ENCODE measurements around the gene C11orf16.
A peak's percentile ranks its signal among the peaks of the same experiment; 100 is the strongest.
"Not testable (repeated sequence)": the region's sequence is repeated elsewhere in the genome, so short reads cannot be mapped to it uniquely, and the experiment has no call there.

The C11orf16 gene

DNA sequence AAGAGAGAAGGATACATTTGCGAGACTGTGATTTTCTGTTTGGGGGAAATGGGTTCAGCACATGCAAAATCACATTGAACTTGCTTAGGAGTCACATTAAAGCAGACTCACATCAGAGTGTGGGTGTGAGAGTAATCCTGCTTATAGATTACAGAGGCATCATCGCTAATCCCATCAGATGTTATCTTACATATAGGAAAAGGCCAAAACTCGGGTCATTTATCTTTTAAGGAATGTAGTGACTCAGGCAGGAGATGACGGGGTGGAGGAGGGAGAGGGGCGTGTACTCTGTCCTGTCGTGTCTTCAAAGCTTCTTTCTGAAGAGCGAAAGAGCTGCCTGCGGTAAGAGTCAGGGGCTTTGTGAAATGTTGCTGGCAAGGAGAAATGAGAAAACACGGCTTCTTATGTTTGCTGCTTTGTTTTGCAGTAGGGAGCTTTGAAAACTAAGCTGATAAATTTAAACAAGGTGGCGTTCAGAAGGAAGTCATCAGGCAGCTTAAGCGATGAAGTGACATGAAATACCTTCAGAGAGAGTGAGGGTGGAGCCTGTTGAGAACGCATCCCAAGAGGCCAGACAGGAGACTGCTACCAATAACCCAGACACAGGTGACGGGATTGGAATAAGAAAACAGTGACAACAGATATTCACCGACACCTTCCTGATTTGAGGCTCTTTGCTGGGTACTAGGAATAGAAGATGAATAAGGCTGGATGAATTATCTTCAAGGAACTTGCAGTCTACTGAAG, 2.2 kb upstream of the C11orf16 start:
- DNase-seq = no peak

DNA sequence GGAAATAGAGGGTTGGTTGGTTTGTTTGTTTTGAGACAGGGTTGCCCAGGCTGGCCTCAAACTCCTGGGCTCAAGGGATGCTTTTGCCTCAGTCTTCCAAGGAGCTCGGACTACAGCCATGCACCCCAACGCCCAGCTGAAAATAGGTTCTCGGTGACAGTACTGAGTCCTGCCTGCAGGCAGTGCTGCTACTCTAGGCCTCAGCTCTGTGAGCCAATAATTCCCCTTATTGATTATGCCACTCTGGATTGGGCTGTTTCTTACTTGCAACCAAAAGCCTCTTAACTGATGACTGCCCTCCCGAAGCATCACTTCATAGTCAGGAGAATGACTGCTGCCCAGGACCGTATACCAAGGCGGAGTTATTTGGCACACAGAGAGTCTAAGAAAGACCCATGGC, 1.2 kb upstream of the C11orf16 start:
- no peak for DNase-seq

DNA sequence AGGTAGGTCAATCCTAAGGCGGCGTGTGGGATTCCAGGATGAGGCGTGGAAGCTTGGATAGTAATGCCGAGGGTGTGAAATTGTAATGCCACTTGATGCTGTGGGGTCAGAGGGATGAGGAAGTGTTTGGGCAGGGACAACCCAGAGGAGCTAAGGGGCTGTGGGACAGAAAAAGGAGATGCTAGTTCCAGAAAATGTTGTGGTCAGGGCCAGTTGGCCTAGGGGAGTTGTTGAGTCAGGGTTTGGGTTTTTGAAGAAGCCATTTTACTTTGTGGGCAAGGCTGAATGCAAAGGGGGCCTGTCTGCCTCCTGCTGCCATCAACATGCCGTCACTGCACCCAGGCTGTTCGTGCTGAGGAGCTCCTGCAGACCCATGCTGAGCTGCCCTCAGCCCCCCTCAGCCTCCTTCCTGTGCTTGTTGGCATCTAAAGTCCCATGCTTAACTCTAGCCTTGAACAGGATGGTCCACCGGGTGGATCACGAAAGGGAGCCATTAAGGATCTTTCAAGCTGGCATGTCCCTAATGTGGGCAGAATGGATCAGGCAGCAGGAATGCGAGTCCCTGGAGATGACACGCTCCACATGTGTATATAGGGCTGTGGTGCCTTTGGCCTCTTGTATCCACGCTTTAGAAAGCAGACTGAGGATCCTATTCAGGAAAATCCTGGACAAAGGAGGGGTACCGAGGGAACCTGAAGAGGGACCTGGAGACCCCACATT, 2.1 kb downstream of the C11orf16 start:
- DNase-seq = no peak

DNA sequence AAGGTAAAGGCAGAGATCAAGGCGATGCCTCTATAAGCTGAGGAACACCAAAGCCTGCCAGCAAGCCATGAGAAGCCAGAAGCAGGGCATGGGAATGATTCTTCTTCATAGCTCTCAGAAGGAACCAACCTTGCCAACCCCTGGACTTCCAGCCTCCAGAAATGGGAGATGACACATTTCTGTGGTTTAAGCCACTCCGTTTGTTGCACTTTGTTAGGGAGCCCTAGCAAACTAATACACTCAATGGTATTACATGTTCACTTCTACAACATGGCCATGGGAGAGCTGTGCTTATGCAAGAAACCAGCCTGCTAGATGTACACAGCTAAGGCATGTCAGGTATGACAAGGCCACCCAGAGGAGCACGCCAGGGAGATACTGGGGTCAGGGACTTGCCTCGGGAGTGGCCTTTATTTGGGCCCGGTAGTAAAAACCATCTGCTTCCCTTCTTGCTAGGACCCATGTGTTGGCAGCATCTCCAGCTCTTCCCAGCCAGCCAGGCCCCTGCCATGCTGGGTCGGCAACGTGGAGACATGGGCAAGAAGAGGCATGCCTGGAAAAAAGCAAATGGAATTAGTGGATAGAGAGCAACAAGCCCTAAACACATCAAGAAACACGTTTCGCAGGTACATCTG, 3.6 kb downstream of the C11orf16 start:
- DNase-seq = no peak

DNA sequence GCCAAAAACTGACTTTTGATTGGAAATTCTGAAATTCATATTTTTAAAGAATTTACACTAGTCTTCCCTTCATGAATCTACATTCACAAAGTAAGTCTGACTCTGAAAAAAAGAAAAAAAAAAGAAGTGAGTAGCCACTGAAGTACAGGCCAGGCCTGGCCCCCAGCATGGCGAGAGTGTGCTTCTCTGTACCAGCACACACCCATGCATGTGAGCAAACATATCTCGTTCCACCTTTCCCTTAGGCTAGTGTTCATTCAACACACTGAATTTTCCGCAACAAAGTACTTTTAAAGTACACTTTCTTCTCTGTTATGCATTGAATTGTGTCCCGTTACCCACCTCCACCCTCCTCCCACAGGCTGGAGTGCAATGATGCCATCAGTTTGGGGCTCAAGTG, 4.5 kb downstream of the C11orf16 start:
- DNase-seq = no peak

DNA sequence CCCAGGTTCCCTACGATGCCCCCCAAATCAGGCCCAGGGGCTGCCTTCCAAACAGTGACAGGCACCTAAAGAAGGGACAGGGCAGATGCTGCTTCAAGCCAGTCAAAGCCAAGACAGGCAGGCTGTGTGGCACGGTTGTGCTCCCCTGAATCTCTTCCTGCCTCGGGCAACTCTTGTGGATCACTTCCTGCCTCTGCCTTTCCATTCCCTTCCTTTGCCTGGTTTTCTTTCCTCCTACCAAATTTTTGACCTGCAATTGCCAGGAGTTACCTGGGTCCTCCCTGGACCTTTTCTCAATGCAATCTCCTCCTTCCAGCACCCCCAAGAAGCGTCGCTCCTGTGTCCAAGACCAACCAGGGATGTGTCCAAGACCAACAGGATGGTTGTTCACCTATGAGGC, 5.5 kb downstream of the C11orf16 start:
- no peak for DNase-seq

DNA sequence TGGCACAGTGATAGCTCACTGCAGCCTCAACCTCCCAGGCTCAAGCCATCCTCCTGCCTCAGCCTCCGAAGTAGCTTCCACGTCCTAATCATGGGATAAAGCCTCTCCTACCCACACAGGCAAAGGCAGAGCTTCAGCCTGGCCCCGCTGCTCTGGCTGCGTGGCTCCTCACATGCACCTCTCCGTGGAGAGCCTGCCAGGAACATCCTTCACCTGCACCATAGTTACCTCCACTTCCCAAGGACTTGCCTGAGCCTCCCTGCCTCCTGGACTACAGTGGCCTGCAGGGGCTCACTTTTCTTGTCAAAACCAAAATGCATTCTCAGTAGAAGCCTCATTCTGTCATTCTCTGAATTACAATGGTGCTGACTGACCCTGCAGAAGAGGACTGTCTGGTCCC, 6.5 kb downstream of the C11orf16 start:
- no peak for DNase-seq

DNA sequence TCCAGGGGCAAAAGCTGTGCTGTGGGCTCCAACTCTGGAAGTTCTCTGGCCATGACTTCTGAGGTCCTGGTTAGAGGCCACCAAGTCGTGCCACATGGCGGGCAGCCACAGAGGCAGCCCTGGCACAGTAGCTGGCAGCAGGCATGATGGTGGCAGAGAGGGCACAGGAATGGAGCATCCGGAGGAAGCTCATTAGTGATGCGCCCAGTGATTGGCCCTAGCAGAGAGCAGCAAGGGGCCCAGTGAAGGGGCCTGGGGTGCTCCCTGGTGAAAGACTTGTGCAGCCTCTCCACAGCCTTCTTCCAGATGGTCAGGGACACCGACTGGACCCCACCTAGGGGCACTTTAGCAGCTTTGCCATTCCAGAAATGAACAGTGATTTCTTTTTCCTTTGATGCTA, 7.0 kb downstream of the C11orf16 start:
- DNase-seq = no peak

DNA sequence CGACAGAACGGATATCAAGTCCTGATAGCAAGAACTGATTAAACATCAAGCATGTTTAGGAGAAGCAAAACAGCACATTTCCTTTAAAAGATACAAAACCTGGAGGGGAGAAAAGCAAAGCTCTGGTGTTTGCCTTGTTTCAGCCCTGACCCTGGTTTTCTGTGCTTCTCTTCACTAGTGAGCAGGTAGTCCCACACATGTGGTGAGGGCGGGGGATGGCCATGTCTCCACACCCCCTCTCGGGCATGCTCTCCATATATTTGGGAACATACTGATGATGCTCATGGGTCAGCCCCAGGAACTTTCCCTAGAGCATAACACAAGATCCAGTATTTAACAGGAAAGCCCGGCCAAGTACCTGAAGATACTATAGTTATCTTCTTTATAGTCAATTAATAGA, 10.1 kb downstream of the C11orf16 start:
- DNase-seq = no peak

DNA sequence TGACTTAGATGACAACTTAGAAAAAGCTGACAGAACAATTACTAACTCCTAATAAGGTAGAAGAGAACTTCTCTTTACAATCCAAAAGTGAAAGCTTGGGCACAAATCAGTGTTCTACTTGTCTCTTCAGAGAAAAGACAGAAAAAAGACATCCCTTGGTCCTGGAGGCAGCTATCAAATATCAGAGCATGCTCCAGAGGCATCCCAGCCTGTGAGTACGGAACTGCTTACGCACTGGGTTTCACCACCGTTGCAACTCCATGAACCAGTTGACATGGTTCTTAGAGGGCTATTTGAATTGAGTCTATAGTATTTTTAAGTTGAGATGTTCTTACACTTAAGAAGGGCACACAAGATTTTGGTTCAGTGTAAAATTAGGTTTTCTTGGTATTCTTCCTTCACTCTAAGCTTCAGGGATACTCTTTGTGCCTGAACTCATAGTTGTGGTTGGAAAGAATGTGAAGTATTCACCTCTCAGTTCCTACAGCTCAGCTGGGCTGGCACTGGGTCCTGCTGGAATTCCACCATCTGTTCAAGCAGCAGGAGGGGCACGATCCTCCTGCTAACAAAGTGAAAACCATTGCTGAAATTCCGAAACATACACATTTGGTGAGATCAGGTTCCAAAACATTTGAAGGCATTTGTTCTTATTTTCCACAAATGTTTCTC, 15.5 kb downstream of the C11orf16 start:
- no peak for DNase-seq

DNA sequence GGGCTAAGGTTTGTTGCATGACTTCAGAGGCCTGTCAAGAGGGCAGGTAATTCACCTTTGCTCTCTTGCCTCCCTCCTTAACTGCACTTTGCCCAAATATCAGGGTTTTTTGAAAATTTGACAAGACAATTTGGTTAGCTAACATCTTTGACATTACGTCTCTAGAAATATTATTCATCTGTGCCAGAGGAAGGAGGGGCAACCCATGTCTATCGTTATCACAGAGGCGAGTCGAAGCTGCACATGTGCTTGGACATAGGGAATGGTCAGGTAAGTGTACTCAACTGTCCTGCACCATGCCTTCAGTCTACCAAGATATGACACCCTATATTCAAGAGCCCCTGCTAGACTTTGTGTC, 18.1 kb downstream of the C11orf16 start:
- no peak for DNase-seq

DNA sequence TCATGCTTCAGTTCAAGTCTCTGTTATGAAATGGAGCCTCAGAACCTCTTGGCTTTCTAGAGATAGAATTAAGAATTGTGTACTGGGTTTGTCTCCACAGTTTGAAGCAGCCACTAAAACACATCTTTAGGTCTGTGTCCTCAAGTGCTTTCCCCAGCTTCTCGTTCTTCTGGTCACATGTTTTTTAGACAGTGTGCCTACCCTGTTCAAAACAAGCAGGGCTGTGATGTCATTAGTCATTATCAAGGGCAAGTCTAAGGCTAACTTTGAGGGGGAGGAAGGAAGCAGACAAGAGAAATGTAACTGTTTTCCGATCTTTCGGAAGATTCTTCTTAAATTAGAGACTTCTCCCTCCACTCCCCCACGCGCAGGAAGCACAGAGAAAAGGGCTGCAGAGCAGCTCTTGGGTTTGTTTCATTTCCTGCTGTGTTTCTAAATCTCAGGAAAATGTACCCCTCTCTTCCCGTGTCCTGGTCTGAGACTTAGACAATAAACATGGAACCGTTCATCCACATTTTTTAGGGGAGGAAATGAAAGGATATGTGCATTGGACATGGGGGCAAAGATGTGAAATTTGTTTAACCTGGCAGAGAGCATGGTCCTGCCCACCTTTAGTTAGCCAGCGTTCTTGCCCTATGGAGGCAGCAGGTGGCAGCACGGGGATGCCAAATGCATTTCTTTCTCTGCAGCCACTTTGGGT, 18.6 kb downstream of the C11orf16 start:
- peak; percentile 62 to 64 for DNase-seq

DNA sequence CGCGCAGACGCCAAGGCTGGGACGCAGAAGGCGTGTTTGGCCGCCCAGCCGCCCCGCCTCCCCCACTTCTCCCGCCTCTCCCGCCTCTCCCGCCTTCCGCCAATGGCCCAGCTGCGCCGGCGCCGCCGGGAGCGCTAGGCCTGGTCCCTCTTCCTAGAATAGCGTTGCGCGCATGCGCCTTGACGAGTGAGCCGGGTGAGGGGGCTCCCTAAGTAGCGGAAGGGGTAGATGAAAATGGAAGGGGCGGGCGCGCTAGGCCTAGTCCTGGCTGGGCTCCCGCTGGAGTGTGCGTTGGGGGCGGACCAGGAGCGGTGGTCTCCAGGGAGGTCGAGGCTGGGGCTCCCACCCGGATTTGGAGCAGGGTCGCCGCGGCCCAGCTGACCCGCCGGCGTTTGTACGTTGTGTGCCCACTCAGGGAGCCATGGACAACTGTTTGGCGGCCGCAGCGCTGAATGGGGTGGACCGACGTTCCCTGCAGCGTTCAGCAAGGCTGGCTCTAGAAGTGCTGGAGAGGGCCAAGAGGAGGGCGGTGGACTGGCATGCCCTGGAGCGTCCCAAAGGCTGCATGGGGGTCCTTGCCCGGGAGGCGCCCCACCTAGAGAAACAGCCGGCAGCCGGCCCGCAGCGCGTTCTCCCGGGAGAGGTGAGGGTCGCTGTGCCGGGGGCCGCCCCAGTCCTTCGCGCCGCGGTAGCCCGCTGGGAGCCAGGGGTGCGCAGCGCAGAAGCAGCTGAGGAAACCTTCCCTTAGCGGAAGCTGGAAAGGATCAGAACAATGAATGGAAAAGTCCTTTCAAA, 21.5 kb downstream of the C11orf16 start, which contains the start of gene AKIP1:
AKIP1 (plus strand) TSS at position 161 of the 795 bp plus-strand sequence; CDS start at position 422, 261 bp downstream.
- peak; percentile 81 to 89 for DNase-seq

DNA sequence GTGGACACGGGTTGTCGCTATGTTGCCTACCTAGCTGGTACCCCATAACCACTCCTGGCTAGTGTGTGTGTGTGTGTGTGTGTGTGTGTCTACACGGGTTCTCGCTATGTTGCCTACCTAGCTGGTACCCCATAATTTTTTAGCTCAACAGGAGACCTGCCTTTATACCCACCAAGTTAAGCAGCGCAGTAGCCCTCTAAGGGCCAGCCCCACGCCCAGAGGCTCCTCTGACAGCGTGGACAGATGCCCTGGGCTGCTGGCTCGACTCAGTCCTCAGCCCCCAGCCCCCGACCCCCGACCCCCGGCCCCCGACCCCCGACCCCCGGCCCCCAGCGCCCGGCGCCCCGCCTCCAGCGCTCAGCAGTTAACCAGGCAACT, 22.1 kb downstream of the C11orf16 start:
- no peak for DNase-seq

DNA sequence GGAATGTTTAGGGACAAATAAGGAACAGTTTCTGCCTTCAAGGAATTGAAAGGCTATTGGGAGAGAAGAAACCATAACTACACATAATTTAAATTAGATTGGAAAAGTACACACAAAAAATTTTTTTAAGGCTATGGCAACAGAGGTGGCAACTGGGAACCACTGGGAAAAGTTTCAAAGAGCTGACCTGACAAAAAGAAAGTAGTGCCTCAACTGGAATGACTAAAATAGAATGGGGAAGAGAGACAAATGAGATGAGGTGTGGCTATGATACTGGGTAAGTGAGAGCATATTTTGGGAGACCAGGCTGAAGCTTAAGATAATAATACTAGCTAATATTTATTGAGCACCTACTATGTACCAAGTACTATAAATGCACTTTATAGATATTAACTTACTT, 24.6 kb downstream of the C11orf16 start:
- DNase-seq = no peak

DNA sequence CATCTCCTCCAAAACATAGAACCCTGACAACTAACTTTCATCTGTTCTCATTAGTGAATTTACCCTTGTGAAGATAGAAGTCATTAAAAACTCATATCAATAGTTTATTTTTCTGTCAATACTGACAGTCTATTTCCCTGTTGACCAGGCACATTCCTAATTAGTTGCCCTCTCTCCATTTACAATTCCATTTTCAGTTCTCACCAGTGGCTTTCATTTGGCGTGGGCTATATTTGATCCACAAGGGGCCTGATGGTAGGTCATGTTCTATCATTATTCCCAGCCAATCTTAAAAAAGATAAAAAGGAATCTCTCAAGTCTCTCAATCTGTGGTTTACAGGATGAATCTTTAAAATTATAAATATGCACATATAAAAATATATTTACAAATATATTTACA, 25.6 kb downstream of the C11orf16 start:
- no peak for DNase-seq

DNA sequence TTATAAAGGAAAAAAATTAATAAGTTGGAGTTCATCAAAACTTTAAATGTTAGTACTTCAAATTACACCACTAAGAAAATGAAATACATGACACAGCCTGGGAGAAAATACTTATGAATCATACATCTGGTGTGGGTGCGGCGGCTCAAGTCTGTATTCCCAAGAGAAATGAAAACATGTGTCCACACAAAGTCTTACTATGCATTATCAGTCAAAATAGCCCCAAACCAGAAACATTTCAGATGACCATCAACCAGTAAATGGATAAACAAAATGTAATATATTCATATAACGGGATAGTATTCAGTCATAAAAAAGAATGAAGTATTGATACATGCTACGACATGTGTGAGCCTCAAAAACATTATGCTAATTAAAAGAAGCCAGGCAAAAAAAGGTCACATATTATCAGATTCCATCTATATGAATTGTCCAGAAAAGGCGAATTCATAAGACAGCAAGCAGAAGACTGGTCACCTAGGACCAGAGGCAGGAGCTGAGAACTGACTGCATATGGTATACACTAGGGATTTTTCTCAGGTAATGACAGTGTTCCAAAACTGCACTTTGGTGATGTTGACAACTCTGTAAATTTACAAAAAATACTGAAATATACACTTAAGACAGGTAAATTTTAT, 27.1 kb downstream of the C11orf16 start:
- no peak for DNase-seq

DNA sequence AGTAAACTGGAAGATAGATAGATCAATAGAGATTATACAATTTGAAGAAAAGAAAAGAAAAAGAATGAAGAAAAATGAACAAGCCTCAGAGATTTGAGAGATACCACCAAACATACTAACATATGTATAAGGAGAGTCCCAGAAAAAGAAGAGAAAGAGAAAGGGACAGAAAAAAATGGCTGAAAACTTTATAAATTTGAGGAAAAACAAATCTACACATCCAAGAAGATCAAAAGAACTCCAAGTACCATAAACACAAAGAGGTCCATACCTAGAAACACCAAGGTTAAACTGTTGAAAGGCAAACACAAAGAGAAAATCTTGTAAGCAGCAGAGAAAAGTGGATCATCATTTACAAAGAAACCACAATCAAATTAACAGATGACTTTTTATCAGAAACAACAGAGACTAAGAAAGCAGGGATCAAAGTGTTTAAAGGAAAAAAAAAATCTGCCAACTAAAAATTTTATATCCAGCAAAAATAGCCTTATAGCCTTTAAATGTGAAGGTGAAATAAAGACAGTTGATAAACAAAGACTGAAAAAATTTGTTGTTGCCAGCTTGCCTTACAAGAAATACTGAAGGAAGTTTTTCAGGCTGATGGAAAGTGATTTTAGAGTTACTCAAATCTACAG, 33.5 kb downstream of the C11orf16 start:
- no peak for DNase-seq

DNA sequence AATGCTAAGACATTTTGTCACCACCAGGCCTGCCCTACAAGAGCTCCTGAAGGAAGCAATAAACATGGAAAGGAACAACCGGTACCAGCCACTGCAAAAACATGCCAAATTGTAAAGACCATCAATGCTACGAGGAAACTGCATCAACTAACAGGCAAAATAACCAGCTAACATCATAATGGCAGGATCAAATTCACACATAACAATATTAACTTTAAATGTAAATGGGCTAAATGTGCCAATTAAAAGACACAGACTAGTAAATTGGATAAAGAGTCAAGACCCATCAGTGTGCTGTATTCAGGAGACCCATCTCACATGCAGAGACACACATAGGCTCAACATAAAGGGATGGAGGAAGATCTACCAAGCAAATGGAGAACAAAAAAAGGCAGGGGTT, 41.6 kb downstream of the C11orf16 start:
- not testable (repeated sequence) for DNase-seq

DNA sequence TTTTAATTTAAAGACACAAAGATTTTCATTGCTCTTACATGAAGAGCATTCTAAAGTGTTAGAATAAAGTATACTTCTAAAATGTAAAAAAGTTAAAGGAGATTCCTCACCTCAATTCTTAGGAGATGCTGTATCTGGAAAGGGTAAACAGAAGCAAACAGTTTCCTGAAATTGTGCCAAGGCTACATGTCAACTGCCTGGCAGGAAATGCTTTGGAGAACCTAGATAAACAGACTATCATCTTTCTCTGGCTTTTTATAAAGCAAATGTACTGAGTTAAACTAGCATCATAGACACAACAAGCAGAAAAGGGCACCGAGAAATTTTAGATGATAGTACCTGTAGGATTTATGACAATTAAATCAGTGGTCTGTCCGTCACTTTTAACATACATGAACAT, 46.4 kb downstream of the C11orf16 start:
- no peak for DNase-seq

DNA sequence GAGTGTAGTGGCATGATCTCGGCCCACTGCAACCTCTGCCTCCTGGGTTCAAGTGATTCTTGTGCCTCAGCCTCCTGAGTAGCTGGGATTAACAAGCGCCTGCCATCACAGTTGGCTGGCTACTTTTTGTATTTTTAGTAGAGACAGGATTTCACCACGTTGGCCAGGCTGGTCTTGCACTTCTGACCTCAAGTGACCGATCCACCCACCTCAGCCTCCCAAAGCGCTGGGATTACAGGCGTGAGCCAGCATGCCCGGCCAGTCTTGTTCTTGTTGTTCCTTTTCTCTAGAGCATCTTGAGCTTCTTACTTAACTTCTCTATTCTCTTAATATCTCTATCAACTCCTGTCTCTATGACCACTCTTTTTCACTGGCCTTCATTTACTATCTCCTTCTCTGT, 51.2 kb downstream of the C11orf16 start:
- DNase-seq = not testable (repeated sequence)
